NCI-H2196 (cell line): ENCODE results near the gene SP9.

Experiments used
- DNase-seq: peaks from one replicate; lab custom pipeline; 2025; ENCODE audit not compliant: unreplicated experiment; lab: John Stamatoyannopoulos, UW

SP9 gene

DNA sequence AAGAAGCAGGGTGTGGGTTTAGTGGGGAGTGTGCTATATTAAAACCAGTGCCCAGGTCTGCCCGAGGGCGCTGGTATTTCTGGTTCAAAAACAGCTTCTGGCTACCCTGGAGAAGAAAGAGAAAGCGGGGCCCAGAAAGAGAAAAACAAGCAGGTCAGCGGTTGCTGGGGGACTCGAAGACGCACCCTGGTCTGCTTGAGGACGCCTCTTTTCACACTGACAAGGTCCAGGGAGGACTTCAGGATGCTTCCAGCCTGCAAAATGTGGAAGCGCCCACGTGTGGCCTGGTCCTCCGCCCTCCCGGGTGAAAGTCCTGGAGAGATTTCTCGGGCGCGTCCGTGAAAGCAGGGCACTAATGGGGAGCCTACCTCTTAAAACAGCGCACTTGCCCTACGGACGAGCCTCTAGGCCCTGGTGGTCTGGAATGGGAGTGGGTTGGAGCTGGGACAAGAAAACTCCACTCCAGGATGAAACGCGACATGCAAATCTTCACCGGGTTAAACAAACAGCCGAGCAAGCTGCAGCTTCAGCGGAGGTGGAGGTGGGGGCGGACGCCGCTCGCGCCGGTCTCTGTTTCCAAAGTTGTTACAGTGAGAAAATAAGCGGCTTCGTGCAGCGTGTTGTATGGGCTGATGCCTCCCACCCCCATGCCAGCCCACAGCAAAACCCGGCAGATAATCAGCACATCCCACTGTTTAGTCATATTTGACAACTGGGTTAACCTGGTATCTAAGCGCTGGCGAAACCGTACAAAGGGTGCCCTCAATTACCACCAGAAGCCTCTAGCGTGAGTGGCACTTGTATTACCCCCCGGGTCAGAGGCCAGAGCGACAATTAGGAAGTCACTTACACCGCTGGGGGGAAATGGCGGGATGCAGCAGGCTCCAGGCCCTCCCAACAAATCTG, 1.1 kb upstream of the SP9 start:
- DNase-seq = no peak

DNA sequence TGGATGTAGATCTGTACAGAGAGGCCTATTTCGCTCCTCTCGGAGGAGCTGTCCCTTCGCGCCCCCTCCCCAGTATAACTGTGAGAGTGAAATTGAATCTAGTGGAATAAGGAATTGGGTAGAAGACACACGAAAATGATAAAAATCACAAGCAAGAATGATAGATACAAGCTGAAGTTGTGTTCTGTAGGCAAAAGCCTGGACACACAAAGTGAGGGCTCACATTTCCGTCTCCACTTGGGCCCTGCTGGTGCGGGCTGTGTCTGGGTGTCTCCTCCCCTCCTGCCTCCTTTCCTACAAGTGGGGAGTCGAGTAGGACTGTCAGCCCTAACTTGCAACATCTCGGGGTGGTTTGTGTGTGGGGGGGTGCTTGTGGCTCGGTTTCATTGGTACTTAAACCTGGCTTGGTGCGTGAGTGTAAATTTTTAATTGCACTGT, 457 bp upstream of the SP9 start:
- DNase-seq = no peak

DNA sequence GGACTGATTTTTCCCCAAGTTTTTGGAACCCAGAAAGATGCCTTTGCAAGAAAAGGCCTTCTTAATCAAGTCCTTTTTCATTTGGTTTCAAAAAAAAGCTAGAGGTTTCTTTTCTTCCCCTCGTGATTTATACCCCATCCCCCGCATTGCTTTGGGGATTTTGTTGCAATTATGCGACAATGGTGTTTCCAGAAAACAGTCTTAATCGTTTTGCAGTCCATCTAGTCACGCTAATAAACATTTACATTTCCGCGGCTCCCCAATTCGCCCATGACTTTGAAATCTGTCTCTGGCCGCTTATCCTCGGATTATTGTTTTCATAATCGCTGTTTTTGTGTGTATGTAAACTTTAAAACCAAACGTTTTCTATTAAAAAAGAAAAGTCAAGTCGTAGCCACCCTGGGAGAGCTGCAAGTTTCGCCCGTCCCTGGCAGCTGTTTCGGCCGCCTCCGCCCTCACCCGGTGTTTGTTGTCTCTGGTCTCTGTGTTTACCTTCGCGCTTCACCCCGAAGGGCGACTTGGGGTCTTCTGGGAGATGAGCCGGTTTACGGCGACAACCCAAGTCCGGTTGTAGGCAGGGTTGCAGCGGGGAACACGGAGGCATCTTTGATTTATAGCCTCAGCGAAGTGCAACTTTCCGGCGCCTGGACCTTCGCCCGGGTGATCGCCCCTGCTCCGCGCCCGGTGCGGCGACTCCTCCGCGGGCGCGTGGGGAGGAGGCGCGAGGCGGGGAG, 667 bp downstream of the SP9 start:
- DNase-seq = no peak

DNA sequence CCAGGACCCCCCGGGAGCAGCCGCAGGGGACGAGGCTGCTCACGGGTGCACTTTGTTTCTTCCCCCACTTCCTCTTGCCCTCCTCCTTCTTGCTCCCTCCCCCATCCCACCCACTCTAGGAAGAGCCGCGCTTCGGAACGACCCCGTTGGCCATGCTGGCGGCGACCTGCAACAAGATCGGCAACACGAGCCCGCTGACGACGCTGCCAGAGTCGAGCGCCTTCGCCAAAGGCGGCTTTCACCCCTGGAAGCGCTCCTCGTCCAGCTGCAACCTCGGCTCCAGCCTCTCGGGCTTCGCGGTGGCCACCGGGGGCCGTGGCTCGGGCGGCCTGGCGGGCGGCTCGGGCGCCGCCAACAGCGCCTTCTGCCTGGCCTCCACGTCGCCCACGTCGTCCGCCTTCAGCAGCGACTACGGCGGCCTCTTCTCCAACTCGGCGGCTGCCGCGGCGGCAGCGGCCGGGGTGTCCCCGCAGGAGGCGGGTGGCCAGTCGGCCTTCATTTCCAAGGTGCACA, 1.3 kb downstream of the SP9 start:
- peak; percentile 42 for DNase-seq

DNA sequence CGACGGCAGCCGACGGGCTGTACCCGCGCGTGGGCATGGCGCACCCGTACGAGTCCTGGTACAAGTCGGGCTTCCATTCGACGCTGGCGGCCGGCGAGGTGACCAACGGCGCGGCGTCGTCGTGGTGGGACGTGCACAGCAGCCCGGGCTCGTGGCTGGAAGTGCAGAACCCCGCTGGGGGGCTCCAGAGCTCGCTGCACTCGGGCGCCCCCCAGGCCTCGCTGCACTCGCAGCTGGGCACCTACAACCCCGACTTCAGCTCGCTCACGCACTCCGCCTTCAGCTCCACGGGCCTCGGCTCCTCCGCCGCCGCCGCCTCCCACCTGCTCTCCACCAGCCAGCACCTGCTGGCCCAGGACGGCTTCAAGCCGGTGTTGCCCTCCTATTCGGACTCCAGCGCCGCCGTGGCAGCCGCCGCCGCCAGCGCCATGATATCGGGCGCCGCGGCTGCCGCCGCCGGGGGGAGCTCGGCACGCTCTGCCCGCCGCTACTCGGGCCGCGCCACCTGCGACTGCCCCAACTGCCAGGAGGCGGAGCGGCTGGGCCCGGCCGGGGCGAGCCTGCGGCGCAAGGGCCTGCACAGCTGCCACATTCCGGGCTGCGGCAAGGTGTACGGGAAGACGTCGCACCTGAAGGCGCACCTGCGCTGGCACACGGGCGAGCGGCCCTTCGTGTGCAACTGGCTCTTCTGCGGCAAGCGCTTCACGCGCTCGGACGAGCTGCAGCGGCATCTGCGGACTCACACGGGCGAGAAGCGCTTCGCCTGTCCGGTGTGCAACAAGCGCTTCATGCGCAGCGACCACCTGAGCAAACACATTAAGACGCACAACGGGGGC, 2.0 kb downstream of the SP9 start:
- peak; percentile 37 for DNase-seq

DNA sequence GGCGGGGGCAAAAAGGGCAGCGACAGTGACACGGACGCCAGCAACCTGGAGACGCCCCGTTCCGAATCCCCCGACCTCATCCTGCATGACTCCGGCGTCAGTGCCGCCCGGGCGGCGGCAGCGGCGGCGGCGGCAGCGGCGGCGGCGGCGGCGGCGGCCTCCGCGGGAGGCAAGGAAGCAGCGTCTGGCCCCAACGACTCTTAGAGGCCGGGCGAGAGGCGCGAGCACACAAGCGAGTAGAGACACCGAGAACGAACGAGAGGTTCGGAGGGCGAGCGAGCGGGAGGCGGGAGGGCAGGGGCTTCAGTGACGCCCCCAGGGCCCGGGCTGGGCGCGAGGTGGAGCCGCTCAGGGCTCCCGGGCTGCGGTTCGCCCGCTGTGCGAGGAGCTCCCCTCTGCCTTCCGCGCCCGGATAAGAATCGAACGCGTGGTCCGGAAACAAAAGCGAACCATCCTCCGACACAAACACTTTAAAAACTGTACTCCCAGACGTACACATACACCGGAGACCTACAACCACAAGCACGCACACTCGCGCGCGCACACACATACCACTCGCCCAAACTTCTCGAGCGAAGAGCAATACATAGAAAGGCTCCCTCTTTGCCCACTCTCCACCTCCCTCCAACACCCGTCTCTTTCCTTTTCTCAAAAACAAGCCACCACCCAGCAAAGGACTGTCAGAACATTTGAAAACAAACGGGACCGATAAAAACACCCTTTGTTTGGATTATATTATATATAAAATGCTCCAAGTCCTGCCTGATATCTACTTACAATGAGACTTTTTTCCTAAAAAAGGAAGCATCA, 2.8 kb downstream of the SP9 start:
- DNase-seq = no peak

DNA sequence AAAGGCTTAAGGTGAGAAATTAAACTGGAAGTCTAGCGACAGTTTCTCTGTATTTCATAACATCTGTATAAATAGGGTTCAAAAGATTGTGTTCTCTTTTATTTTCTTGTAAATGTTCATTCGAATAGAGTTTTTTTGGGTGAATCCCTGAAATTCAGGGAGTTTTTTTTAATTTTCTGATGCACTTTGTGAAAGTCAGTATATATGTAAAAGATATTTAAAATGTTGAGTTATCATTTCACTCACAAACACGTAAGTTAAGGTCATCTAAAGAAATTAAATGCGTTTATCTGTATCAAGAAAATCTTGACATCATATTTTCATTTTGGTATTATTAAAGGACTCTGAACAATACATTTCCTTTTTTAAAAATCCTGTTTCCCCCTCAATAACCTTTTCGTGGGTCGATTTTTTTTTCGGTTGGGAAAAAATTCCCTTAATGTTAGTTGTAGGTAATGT, 3.4 kb downstream of the SP9 start:
- no peak for DNase-seq

DNA sequence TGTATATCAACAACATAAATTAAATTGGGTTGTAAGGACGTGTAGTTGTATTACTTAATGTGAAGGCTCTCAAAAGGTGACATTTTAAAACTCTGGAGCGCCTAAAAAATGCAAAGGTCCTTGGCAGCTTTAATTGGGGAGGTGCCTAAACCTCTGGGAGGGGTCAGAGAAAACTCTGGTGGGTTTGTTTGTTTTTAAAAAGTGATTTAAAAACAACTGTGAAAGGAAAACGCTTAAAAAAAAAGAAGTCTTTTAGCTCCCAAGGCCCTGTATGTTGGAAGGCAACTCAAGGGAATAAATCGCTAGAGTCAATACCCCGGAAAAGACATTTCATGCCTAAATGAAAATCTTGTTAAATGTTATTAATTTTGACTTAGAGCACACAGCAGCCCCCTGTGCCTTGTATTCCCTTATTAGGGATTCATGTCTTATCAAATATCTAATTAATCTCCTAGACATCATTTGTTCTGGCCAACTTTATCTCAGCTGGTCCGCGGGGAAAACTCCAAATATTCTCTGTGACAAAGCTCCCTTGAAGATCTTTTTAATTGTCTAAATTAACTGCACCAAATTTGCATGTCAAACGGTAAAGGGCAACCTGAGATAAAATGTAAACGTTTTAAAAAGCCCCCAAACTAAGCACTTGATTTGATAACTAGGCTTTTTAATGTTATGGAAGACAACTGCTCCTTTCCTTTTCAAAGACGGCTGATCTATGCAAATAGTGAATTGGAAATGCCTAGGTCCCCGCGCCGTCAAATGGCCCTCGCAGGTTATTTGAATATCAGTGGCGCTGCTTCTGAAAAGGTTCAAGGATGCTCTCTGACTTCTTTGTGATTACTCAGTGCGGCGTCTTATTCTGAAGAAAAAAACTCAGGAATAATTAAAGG, 4.2 kb downstream of the SP9 start:
- no peak for DNase-seq

DNA sequence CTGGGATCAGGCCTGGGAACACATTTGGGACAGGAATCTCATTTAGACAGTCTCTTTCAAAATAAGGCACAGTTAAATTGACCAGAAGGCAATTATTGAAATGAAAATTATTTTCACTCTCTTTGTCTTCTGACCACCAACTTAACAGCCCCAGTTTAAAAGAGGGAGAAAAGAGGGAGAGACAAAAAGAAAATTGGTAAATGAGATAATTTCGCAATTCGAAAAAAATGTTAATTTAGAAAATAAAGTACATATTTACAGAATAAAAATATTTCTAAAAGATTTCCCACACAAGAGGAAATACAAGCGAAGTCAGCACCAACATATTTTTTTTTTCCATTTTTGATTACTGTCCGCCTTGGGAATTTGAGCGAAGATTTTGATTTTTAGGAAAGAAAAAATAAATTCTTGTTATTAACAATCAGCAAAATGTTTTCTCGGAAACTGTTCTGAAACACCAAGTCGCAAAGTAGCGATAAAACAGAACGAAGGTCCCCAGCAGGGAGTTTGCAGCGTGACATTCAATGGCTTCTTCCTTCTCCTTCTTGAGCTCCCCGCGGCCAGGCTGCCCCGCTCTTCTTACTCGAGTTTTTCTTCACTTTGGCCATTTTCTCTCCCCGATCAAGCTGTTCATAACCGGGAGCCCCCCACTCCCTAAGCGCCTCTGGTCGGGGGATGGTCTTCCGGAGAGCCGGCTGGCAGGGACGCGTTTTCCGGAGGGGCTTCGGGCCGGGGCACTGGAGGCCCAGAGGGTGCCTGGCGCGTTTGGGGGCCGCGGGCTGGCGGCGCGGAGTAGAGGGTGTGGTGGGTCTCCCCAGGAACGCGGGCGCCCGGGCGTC, 5.0 kb downstream of the SP9 start:
- no peak for DNase-seq

DNA sequence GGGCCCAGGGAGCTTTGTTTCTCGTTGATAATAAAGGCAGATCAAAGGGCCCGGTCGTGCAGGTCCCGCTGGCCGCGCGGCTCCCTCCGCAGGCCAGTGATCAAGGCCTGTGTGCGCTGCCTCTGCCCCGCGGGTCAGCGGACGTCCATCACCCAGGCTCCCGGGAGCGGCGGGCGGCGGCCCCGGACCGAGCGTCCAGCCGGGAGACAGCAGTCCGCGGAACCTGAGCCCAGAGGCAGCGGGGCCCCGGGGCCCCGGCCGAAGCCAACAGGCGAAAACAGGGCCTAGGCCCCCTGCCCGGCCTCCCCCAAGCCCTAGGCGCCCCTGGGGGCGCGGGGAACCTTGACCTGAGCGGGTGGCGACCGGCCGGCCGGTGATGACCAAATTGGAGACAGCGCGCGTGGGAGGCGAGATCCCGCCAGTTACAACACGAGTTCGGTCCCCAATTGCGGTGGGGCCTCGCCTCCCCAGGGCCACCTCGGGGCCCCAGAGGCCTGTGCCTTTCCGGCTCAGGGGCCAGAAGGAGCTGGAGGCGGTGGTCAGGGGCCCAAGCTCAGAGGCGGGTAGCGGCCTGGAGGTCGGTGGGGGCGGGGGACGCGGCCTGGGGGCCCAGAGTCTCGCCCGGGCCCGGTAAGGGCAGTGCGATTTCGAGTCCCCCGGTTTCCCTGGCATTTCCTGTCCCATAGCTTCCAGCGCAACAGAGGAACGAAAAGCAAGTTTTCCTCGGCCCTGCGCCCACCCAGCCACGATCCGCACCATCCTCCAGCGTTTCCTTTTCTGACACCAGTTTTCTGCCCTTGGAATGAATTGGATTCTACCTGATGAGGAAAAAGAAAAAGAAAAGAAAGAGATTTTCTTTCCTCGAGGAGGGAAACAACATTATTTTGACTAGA, 5.9 kb downstream of the SP9 start:
- DNase-seq = no peak

DNA sequence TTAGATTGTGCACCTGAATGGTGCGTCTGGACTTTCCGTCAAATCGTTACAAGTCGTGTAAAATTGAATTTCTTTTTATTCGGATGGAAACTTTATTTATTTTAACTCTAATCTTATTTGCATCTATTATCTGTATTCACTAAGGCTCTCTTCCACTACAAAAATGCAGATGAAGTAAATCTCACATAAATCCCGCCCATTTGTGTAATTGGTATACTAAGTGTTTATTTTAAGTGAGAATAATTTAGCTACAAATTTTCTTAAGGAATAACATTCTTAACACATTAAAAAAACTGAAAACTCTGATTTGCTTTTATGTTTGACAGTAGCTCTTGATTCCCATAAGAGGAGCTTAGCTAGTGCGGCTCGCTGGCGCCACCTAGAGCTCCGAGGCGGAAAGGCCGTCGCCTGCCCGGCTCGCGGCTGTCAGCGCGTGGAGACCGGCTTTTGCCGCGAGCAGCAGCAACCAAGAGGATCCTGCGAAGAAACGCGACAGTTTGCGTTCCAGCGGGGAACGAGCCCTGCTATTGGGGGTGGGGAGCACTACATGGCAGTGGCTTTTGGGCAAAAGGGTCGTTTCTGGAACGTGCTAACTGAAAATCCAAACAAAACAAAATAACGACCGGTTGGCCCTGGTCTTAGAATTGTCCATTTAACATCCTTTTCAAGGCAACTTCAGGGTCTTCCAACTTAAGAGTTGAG, 6.7 kb downstream of the SP9 start:
- peak; percentile 88 for DNase-seq

DNA sequence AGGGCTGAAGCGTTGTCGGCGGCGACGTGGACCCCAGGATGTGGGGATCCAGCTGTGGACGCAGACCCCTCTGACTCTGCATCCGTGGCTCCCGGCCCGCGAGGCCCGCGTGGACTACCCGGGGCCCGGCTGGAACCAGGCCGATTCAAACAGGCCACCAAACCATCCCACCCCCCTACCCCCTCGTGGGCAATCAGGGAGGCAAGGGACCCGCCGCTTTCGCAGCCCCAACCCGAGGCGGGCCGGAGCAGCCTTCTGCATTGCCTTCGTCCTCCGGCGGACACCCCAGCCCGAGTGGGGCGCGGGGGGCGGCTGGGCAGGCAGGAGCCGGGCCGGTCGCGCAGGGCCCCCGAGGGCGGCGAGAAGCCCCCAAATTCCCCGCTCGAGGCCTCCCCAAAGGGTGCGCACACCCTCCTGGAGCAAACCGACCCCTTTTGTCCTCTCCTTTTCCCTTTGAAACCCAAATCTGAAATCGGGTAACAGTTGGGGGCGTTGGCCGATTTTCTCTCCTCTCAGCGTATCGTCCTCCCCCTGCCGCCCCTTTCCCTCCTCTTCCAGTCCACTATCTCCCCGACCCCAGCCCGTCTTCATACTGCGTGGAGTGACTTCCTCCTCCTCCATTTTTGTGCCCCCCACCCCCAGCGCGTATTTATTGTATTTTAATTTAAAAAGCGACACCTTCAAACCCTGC, 7.4 kb downstream of the SP9 start:
- no peak for DNase-seq

DNA sequence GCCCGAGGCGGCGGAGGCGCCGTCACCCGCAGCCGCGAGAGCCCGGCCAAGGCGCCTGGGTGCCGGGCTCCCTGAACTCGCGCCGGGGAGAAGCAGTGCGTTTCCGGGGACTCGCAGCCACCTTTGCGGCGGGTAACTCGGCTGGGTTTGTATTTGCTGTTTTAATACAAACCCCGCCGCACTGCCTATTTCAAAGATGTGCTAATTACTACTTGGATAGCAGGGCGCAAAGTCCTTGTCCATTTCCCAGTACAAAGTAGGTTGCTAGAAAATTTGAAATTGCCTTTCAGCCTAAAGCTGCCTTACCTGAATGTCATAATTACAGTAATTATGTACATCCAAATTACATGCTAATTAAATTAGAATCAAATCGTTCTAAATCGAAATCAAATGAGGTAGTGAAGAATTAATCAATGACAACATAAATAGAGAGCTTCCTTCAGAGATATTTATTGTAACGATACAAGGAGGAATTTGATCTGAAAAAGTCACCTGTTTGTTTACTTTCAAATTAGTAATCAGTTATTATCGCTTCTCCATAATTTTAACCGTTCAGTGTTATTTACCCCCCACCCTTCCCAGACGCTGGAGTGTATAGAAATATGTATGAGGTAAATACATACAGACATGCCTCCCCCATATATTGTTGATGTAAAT, 8.1 kb downstream of the SP9 start:
- DNase-seq = no peak

DNA sequence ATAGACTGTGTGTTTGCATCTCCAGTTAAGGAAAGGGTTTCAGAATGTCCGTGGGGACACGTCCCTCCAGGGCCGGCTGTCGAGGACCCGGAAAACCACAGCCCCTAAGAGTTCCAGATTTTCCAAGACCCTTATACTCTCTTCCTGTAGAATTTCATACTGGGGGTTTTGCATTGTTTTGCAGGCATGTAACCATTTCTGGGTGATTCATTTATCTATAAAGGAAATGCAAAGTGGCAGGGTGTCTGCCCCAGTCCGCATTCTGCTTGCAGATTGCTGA, 8.5 kb downstream of the SP9 start:
- no peak for DNase-seq

DNA sequence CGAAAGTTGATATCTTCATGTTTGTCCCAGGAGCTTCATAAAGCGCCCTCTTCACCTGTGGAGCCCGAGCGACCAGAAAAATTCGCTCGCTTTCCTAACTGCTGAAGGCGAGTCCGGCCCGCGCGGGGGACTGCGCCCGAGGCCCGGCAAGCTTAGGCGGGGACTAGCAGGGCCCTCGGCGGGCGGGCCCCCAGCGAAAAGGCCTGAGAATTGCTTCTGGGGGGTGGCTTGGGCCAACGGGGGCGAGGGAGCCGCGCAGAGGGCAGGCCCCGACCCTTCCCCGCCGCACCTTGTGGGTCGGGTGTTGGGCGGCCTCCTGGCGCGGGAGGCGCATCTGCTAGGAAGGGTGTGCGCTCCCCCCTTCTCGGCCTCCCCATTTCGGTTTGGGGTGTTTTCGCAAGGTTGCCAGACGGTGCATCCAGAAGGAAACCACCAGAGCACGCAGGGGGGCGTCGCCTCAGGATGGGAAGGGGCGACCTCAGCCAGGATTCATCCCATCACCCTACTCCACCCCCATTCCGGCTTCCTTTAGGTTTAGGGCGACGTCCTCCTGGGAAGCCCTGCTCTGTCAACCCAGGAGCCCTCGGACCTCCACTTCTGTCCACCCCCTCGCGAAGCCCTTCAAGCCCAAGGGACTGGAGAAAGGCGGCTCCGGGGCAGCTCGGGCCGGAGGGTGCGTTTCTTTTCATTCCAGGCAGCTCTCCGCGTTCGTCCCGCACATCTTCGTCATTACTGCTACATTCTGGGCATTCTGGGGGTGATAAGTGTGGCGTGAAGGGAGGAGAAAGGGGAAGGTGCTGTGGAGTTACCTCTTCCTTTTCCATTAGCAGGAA, 9.1 kb downstream of the SP9 start:
- DNase-seq = no peak
